CD4-positive, alpha-beta memory T cell (primary cell): Measurements from ENCODE around the gene POGK. TPM values are rescaled to one million over a fixed set of nuclear protein-coding genes. Genes with fewer than 3 reads are reported as not detected.
A peak's percentile ranks its signal among the peaks of the same experiment; 100 is the strongest.
"Not testable (repeated sequence)": the region's sequence is repeated elsewhere in the genome, so short reads cannot be mapped to it uniquely, and the experiment has no call there.

Experiments
- CTCF ChIA-PET: fragments of 350-600 bp; sonication (Branson Sonifier 250); formaldehyde crosslinking; loops from one replicate; lab custom pipeline; 2021; ENCODE audit warnings: inconsistent platforms; ENCODE audit not compliant: partially characterized antibody; lab: Charles Lee
- POLR2A ChIA-PET: fragments of 350-600 bp; sonication (Branson Sonifier 250); formaldehyde crosslinking; loops from one replicate; lab custom pipeline; 2021; ENCODE audit not compliant: partially characterized antibody; lab: Charles Lee
- DNase-seq, 5 donors: peaks; one replicate each; pipeline versions ENCODE4 v3.0.0 to v3.0.0-alpha.2; 2020 to 2022; ENCODE audit warnings: mixed read lengths in 1 of 5
- H3K27ac ChIP-seq: one replicate; pipeline ENCODE4 v1.7.0; 2013; ENCODE audit warnings: low read depth, low read length
- H3K27me3 ChIP-seq: 2 replicates; pipeline ENCODE4 v1.7.0; 2013; ENCODE audit warnings: mild to moderate bottlenecking, low read length, moderate library complexity; ENCODE audit not compliant: insufficient read depth
- H3K36me3 ChIP-seq: 2 replicates; pipeline ENCODE4 v1.7.0; 2013; ENCODE audit warnings: mild to moderate bottlenecking, low read length, moderate library complexity; ENCODE audit not compliant: insufficient read depth
- H3K4me1 ChIP-seq: 2 replicates; pipeline ENCODE4 v1.7.0; 2013; ENCODE audit warnings: mild to moderate bottlenecking, low read length, moderate library complexity; ENCODE audit not compliant: insufficient read depth
- H3K4me3 ChIP-seq, 2 donors: one replicate each; pipeline ENCODE4 v1.7.0; 2013; ENCODE audit warnings: low read length in 2 of 2, mild to moderate bottlenecking in 1 of 2
- H3K9me3 ChIP-seq, 2 donors: one replicate each; pipeline ENCODE4 v1.7.0; 2013; ENCODE audit warnings: low read length in 2 of 2, control low read depth in 1 of 2; ENCODE audit not compliant: control insufficient read depth in 1 of 2
- H3K27ac Mint-ChIP-seq, 7 donors: one replicate each; pipeline ENCODE4 v1.8.0; 2020 to 2021; ENCODE audit warnings: mixed read lengths in 7 of 7, mild to moderate bottlenecking in 6 of 7, inconsistent platforms in 3 of 7, moderate library complexity in 3 of 7
- H3K27me3 Mint-ChIP-seq, 2 donors: one replicate each; pipeline ENCODE4 v1.8.0; 2020 to 2021; ENCODE audit warnings: mixed read lengths in 2 of 2
- H3K36me3 Mint-ChIP-seq, 2 donors: one replicate each; pipeline ENCODE4 v1.8.0; 2020 to 2021; ENCODE audit warnings: mixed read lengths in 2 of 2, inconsistent platforms in 1 of 2, mild to moderate bottlenecking in 1 of 2
- H3K4me1 Mint-ChIP-seq, 4 donors: one replicate each; pipeline ENCODE4 v1.8.0; 2020 to 2021; ENCODE audit warnings: mixed read lengths in 4 of 4, mild to moderate bottlenecking in 1 of 4
- H3K4me3 Mint-ChIP-seq, 8 donors: one replicate each; pipeline ENCODE4 v1.8.0; 2020 to 2021; ENCODE audit warnings: mixed read lengths in 8 of 8, mild to moderate bottlenecking in 7 of 8, moderate library complexity in 6 of 8, inconsistent platforms in 3 of 8
- H3K9me3 Mint-ChIP-seq, 8 donors: one replicate each; pipeline ENCODE4 v1.8.0; 2020 to 2021; ENCODE audit warnings: mixed read lengths in 8 of 8, mild to moderate bottlenecking in 5 of 8, inconsistent platforms in 3 of 8, moderate library complexity in 1 of 8
- intact Hi-C: fragments of 100-400 bp; cut with micrococcal nuclease; formaldehyde crosslinking; loops from one replicate; pipeline ENCODE4 v1.15.1; 2023
- polyA plus RNA-seq, 2 donors: library from polyadenylated mRNA; unstranded; fragments of 300-500 nt; fragmentation: Illumina TruSeq; gene quantifications; one replicate each; pipeline ENCODE4 v1.2.3, GENCODE V29; 2021
- total RNA-seq, 2 experiments: library from RNA; stranded (reverse); gene quantifications; one replicate each; pipeline ENCODE4 v1.2.3, GENCODE V29; 2021

POGK gene
- total and polyA plus RNA-seq, 4 experiments from 2014 or later: 6.7 to 44.3 (median 30.1) TPM

DNA sequence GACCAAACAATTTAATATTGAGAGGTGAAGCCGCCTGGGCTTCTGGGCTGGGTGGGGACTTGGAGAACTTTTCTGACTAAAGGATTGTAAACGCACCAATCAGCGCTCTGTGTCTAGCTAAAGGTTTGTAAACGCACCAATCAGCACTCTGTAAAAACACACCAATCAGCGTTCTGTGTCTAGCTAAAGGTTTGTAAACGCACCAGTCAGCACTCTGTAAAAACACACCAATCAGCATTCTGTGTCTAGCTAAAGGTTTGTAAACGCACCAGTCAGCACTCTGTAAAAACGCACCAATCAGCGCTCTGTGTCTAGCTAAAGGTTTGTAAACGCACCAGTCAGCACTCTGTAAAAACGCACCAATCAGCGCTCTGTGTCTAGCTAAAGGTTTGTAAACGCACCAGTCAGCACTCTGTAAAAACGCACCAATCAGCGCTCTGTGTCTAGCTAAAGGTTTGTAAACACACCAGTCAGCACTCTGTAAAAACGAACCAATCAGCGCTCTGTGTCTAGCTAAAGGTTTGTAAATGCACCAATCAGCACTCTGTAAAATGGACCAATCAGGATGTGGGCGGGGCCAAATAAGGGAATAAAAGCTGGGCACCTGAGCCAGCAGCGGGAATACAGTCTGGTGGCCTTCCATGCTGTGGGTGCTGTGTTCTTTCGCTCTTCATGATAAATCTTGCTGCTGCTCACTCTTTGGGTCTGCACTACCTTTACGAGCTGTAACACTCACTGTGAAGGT lies 39.1 kb downstream of the POGK start:
- H3K27ac ChIP-seq, DNase-seq, H3K9me3 ChIP-seq, H3K36me3 ChIP-seq, CTCF ChIA-PET, H3K36me3 Mint-ChIP-seq, H3K4me3 Mint-ChIP-seq, H3K27me3 ChIP-seq, H3K9me3 Mint-ChIP-seq, H3K27me3 Mint-ChIP-seq, H3K4me3 ChIP-seq, H3K27ac Mint-ChIP-seq: not testable (repeated sequence)
- POLR2A ChIA-PET: interaction anchor here (0.7 to 1.6 kb wide), 2 partner anchors 39 to 341 kb away, joined by 3 to 5 read pairs; partner anchors contain the start of gene POGK
- intact Hi-C loops: loop anchor here (5.0 kb wide), 1 partner anchor 1059 kb away; the partner anchor contains the start of genes DCAF6 and MPC2
- peaks cover 19 to 33% (median 29%) of the 10 kb centered on the region in 4 donors for H3K4me1 Mint-ChIP-seq
- H3K4me1 ChIP-seq: peaks cover 20% of the 10 kb centered on the region

DNA sequence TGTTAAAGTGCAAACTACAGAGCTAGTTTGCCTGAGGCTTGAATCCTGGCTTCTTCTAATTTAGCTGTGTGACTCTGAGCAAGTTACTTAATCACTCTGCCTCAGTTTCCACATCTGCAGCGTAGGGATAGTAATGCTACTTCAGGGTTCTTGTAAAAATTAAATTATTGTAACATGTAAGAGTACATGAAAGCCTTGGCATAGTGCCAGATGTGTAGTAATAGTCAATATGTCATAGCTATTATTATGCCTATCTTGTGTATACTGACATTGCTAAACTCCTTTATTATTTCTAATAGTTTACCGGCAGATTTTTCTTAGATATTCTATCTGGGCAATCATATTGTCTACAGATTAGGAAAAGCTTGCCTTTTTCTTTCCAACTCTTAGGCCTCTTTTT lies 43.6 kb downstream of the POGK start:
- H3K27me3 Mint-ChIP-seq: peaks cover 21 to 22% of the 10 kb centered on the region in 2 donors
- H3K4me3 ChIP-seq: no peak overlapping the region
- H3K9me3 ChIP-seq: no peaks in the 10 kb centered on the region
- H3K36me3 Mint-ChIP-seq: no peaks in the 10 kb centered on the region
- H3K4me3 Mint-ChIP-seq: no peak overlapping the region
- H3K4me1 Mint-ChIP-seq: peaks cover 7 to 20% (median 13%) of the 10 kb centered on the region in 4 donors
- no peak overlapping the region for H3K27ac ChIP-seq
- CTCF ChIA-PET: interaction anchor here (0.9 to 1.3 kb wide), 3 partner anchors 11 to 44 kb away, joined by 3 to 4 read pairs (median 3); no protein-coding TSS in a partner anchor
- intact Hi-C loops: no loop called here
- peaks cover 18% of the 10 kb centered on the region for H3K27me3 ChIP-seq
- H3K36me3 ChIP-seq: no peaks in the 10 kb centered on the region
- peaks cover 13% of the 10 kb centered on the region for H3K4me1 ChIP-seq
- DNase-seq: no peak
- POLR2A ChIA-PET: interaction anchor here (1.3 kb wide), 1 partner anchor 337 kb away, joined by 4 read pairs; the partner anchor contains the start of gene POU2F1
- H3K27ac Mint-ChIP-seq: no peak overlapping the region
- no peaks in the 10 kb centered on the region for H3K9me3 Mint-ChIP-seq

DNA sequence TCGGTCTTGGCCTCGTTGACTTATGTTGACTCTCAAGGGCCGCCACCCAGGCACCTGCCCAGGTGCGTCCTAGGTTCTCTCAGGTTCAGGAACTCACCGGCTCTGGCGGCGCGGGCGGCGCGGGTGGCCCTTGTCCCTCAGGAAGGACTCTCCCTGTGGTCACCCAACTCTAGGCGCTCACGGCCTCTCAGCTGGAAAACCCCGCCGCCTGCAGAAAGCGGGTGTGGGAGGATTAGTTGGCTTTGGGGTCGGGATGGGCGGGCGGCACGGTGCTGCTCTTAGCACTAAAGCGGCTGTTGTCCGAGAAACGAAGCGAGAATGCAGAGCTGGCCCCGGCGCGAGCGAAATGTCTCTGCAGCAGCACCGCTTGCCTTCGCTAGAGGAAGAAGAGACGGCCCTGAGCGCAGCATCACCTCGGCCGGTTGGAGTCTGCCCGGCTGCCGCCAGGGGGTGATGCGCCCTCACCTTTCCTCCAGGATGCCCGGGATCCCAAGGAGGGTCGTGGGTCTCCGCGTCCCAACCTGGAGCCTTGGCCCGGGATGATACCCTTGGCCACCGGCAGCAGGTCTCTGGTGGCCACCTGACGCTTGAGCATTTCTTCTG lies 44.9 kb downstream of the POGK start:
- POLR2A ChIA-PET: no interaction called here
- Histone ChIP-seq H3K9me3 (no peaks in the 10 kb centered on the region), H3K27me3 (peaks cover 18% of the 10 kb centered on the region), H3K36me3 (no peaks in the 10 kb centered on the region), H3K4me3 (no peak overlapping the region), H3K27ac (no peak overlapping the region), H3K4me1 (peaks cover 13% of the 10 kb centered on the region)
- no peak overlapping the region for H3K27ac Mint-ChIP-seq
- peaks cover 21 to 22% of the 10 kb centered on the region in 2 donors for H3K27me3 Mint-ChIP-seq
- DNase-seq: peak in 2 of 5 donors; percentile 12
- peaks cover 7 to 20% (median 13%) of the 10 kb centered on the region in 4 donors for H3K4me1 Mint-ChIP-seq
- CTCF ChIA-PET: interaction anchor here (0.7 kb wide), 1 partner anchor 176 kb away, joined by 3 read pairs; no protein-coding TSS in a partner anchor
- intact Hi-C loops: no loop called here
- no peaks in the 10 kb centered on the region for H3K9me3 Mint-ChIP-seq
- peak overlapping the region in 2 of 8 donors; percentile 34 to 38 for H3K4me3 Mint-ChIP-seq
- no peaks in the 10 kb centered on the region for H3K36me3 Mint-ChIP-seq

DNA sequence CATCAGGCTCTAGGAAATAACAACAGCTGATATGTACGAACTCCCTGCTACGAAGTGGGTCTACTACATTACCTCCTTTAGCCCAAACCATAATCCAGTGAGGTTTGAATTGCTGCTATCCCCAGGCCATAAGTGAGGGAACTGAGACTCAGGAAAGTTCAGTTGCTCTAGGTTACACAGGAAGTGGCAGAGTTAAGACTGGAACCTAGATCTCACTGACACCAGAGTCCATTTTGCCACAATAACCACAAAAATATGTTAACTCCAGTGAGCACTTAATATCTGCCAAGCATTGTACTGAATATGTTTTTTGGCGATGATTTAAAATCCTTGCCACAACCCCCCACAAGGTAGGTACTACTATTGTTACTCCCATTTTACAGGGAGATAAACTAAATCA lies 45.7 kb downstream of the POGK start:
- Mint-ChIP-seq H3K9me3 (no peaks in the 10 kb centered on the region), H3K27ac (no peak overlapping the region), H3K4me3 (peak overlapping the region in 1 of 8 donors; percentile 4), H3K4me1 (peaks cover 7 to 20% (median 13%) of the 10 kb centered on the region in 4 donors), H3K27me3 (peaks cover 21 to 23% of the 10 kb centered on the region in 2 donors), H3K36me3 (no peaks in the 10 kb centered on the region)
- Histone ChIP-seq H3K4me1 (peaks cover 13% of the 10 kb centered on the region), H3K27ac (no peak overlapping the region), H3K36me3 (no peaks in the 10 kb centered on the region), H3K9me3 (no peaks in the 10 kb centered on the region), H3K4me3 (no peak overlapping the region), H3K27me3 (peaks cover 18% of the 10 kb centered on the region)
- CTCF ChIA-PET: interaction anchor here (1.0 kb wide), 2 partner anchors 25 to 174 kb away, joined by 3 to 4 read pairs; no protein-coding TSS in a partner anchor
- intact Hi-C loops: no loop called here
- no peak for DNase-seq
- POLR2A ChIA-PET: no interaction called here

DNA sequence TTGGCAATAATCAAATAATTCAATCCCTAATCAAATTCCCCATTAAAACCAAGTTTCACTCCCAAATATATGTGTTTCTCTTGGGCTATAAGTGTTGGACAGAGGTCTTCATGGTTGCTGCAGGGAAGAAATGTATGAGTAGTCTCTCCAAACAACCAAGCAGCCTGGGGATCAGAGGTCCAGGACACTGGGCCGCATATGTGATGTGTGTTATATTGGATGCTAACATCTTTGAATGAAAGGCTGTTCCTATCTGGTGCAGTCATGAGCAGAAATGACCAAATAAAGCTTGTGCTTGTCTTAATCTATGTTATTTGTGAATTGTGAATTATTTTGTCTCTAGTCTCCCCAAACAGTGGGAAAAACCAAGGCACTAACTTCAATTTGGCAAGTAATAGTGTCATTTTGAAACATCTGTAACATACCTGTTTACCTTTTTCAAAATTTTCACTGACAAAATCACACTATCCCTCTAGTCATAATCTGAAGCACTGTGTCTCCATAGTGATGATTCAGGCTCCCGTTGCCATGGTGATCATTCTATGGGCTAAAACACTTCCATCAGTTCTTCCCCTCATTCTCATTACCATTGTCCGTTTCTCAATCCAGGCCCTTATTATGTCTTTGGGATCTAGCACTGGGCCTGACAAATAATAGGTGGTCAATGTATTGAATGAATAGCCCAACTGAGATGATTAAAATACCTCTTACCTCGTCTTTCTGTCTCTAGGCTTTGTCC lies 49.3 kb downstream of the POGK start:
- Histone ChIP-seq H3K4me3 (no peak overlapping the region), H3K27me3 (peaks cover 15% of the 10 kb centered on the region), H3K9me3 (no peaks in the 10 kb centered on the region), H3K36me3 (no peaks in the 10 kb centered on the region), H3K27ac (no peak overlapping the region), H3K4me1 (peaks cover 13% of the 10 kb centered on the region)
- ChIA-PET POLR2A (no interaction called here), CTCF (no interaction called here)
- Mint-ChIP-seq H3K9me3 (no peaks in the 10 kb centered on the region), H3K36me3 (no peaks in the 10 kb centered on the region), H3K4me1 (peaks cover 6 to 18% (median 12%) of the 10 kb centered on the region in 4 donors), H3K27ac (no peak overlapping the region), H3K27me3 (peaks cover 17 to 23% of the 10 kb centered on the region in 2 donors), H3K4me3 (no peak overlapping the region)
- no peak for DNase-seq
- intact Hi-C loops: no loop called here

DNA sequence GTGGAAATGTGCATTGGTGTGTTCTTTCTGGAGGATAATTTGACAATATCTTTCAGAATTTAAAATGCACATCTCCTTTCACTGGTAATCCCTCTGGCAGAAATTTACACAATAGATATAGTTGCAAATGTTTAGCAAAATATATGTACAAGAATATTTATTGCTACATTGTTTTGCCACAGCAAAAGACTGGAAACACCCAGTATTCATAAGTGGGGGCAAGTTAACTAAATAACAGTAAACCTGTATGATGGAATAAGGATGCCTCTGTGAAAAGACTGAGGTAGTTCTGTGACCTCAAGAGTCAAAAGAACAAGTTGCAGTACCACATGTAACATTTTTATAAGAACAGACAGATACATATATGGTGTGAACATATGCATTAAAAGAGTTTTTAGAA lies 50.5 kb downstream of the POGK start:
- H3K4me1 Mint-ChIP-seq: peaks cover 4 to 8% (median 6%) of the 10 kb centered on the region in 4 donors
- peaks cover 4% of the 10 kb centered on the region for H3K4me1 ChIP-seq
- CTCF ChIA-PET: no interaction called here

More for the DNA sequence above, 50.5 kb downstream of the POGK start:
- H3K27me3 ChIP-seq: peaks cover 4% of the 10 kb centered on the region
- Mint-ChIP-seq H3K4me3 (no peak overlapping the region), H3K36me3 (no peaks in the 10 kb centered on the region), H3K27me3 (peaks cover 12 to 17% of the 10 kb centered on the region in 2 donors), H3K9me3 (no peaks in the 10 kb centered on the region), H3K27ac (no peak overlapping the region)
- H3K27ac ChIP-seq: no peak overlapping the region
- DNase-seq: no peak
- H3K36me3 ChIP-seq: no peaks in the 10 kb centered on the region
- intact Hi-C loops: no loop called here
- no peaks in the 10 kb centered on the region for H3K9me3 ChIP-seq
- no peak overlapping the region for H3K4me3 ChIP-seq
- POLR2A ChIA-PET: no interaction called here
